Ovary (tissue), 9 donors: ENCODE results near the gene GLRA1. TPM values are rescaled to one million over a fixed set of nuclear protein-coding genes. Genes with fewer than 3 reads are reported as not detected.

Source experiments
- DNase-seq, 5 donors: peaks; one replicate each; pipeline ENCODE4 v3.0.0-alpha.2; 2019 to 2020
- H3K27ac ChIP-seq, 2 donors: fragments of 200-600 bp; one replicate each; pipeline versions ENCODE4 v1.5.1 to v1.8.0; 2019 to 2022
- H3K27me3 ChIP-seq: fragments of 200-600 bp; one replicate; pipeline ENCODE4 v1.8.0; 2022
- H3K36me3 ChIP-seq: fragments of 200-600 bp; sonication (generic); one replicate; pipeline ENCODE4 v1.5.1; 2019
- H3K4me1 ChIP-seq: one replicate; pipeline ENCODE4 v1.8.1; 2013; ENCODE audit warnings: mild to moderate bottlenecking, moderate library complexity; ENCODE audit not compliant: insufficient read depth
- H3K4me3 ChIP-seq: fragments of 200-600 bp; sonication (generic); one replicate; pipeline ENCODE4 v1.5.1; 2017
- H3K9me3 ChIP-seq, 2 donors: fragments of 200-600 bp in 1 of 2; sonication (generic) in 1 of 2; one replicate each; pipeline versions ENCODE4 v1.5.1 to v1.8.1; 2013 to 2019; ENCODE audit warnings: mild to moderate bottlenecking in 1 of 2, moderate library complexity in 1 of 2
- EP300 ChIP-seq: sonication (generic); formaldehyde crosslinking; IDR thresholded peaks from one replicate; pipeline ENCODE4 v1.6.1; 2017; ENCODE audit warnings: antibody characterized with exemption
- POLR2A ChIP-seq: fragments of 450-650 bp; IDR thresholded peaks from one replicate; pipeline ENCODE4 v1.6.1; 2017; ENCODE audit warnings: antibody characterized with exemption, mild to moderate bottlenecking, moderate library complexity
- WGBS, 3 donors: extraction: QIAGEN DNeasy Blood & Tissue Kit in 1 of 3; methylation state at CpG; one replicate each; pipeline versions ENCODE4 v1.1.5 to v1.1.7; 2013 to 2017; 5-methylcytosine and 5-hydroxymethylcytosine counted together
- intact Hi-C, 4 donors: fragments of 100-400 bp; cut with DNase I; formaldehyde crosslinking; loops; one replicate each; pipeline versions ENCODE4 v1.11.0 to v1.15.1; 2022 to 2023
- polyA plus RNA-seq, 2 donors: library from polyadenylated mRNA; stranded (reverse); fragments of 200-250 nt in 1 of 2; fragments of 350-450 nt in 1 of 2; fragmentation: Illumina TruSeq in 1 of 2; extraction: RNeasy Lipid Tissue Mini Kit (QIAGEN cat#74804) in 1 of 2; gene quantifications; one replicate each; pipeline ENCODE4 v1.2.3, GENCODE V29; 2013 to 2014
- small RNA-seq: library from RNA; depleted of rRNA; stranded (forward); fragments of <200 nt; gene quantifications from one replicate; pipeline ENCODE3, GENCODE V24; 2016
- total RNA-seq, 7 donors: library from RNA; depleted of rRNA in 2 of 7; stranded (reverse); fragments of >200 nt in 2 of 7; fragmentation: NEBNext Ultra II Directional in 3 of 7; extraction: Animal tissue kit (Norgen Biotek cat#: 25700) in 3 of 7; gene quantifications; one replicate each; pipeline versions ENCODE4 v1.1.0 to v1.2.4, GENCODE V29; 2016 to 2023
- TF ChIP-seq, protein P1 (sequence below), 3 donors: fragments of 450-650 bp in 2 of 3; fragments of 200-600 bp in 1 of 3; IDR thresholded peaks; one replicate each; pipeline versions ENCODE4 v1.5.1 to v1.8.0; 2016 to 2022; ENCODE audit warnings: antibody characterized with exemption in 3 of 3, mild to moderate bottlenecking in 1 of 3
- donor health status: DM: no; HTN: no; CAD: no; lungs with moderate emphysema.
- donor health status: DM: no; HTN: no; CAD: no.
- donor health status: Bipolar disorder and iron deficiency.
- donor health status: DM: yes; HTN: yes; CAD: no.
- donor health status: DM: no; HTN: no; CAD: no.
- donor health status: DM: yes; HTN: yes; CAD: no.

GLRA1 gene
- total and polyA plus RNA-seq, 9 donors, result not detected

DNA sequence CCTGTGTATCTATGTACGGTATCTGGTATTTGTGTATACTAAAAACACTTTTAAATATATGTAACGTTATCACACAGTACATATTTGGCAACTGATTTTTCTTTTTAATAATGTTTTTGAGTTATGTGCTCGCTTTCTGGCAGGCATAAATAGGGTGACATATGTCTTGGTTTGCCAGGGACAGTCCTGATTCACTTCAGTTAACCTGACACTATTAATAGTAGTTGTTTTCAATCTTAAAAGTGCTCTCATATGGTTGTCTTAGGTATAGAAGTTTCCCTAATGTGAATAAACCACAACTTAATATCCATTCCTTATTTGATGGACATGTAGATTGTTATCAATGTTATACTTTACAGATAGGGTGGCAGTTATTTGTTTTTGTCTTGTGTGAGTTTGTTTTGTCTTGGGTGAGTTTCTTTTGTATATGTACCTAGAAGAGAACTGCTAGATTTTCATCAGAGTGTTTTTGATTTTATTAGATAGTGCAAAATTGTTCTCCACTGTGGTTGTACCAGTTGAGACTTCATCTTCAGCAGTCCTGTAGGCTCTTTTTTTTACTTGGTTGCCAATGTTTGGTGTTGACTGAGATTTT, 145.0 kb downstream of the GLRA1 start:
- no peak for TF ChIP-seq EP300
- TF ChIP-seq, protein P1, sequence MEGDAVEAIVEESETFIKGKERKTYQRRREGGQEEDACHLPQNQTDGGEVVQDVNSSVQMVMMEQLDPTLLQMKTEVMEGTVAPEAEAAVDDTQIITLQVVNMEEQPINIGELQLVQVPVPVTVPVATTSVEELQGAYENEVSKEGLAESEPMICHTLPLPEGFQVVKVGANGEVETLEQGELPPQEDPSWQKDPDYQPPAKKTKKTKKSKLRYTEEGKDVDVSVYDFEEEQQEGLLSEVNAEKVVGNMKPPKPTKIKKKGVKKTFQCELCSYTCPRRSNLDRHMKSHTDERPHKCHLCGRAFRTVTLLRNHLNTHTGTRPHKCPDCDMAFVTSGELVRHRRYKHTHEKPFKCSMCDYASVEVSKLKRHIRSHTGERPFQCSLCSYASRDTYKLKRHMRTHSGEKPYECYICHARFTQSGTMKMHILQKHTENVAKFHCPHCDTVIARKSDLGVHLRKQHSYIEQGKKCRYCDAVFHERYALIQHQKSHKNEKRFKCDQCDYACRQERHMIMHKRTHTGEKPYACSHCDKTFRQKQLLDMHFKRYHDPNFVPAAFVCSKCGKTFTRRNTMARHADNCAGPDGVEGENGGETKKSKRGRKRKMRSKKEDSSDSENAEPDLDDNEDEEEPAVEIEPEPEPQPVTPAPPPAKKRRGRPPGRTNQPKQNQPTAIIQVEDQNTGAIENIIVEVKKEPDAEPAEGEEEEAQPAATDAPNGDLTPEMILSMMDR (IDR thresholded peaks at IDR 0.05), result no peak
- TF ChIP-seq POLR2A, result no peak
- 64 to 81% (median 80%) methylated on average over 3 of the region's 3 CpGs for WGBS, 3 donors
- H3K4me1 ChIP-seq, result peaks cover 13% of the 10 kb centered on the region

DNA sequence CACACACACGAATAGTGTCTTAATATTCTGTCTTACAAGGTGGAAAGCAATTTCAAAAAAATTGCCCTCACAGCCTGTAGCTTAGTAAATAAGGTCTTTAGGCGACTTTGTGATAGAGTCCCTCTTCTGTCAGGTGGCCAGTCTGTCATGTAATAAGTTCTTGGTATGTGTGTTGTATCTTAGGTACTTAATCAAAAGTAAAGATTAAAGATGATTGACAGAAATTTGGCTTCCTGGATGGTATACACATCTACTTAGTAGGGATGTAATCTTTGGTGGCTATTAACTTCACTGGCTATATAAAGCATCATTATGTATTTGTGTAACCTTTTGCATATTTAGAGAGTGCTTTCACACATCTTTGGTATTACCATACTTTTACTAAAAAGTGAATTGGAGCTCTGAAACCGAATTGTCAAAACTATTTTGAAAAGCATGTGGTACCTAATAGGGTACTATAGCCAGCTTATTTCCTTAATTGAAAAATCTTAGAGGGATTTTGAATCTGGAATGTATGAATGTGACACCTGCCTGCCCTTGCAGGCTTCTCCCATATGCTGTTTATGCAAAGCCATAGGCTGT, 149.5 kb downstream of the GLRA1 start:
- peaks cover 10% of the 10 kb centered on the region for H3K4me1 ChIP-seq
- H3K36me3 ChIP-seq, result no peaks in the 10 kb centered on the region
- TF ChIP-seq EP300 (no peak), POLR2A (no peak)
- TF ChIP-seq, protein P1 (IDR thresholded peaks at IDR 0.05), result no peak
- 27 to 38% (median 33%) methylated on average over 3 of the region's 3 CpGs for WGBS, 3 donors
- no peaks in the 10 kb centered on the region for H3K9me3 ChIP-seq
- intact Hi-C loops, result no loop called here
- DNase-seq, result no peak
- H3K27ac ChIP-seq, result no peak overlapping the region
- H3K27me3 ChIP-seq, result no peaks in the 10 kb centered on the region
- H3K4me3 ChIP-seq, result no peak overlapping the region

More for the DNA sequence above, 145.0 kb downstream of the GLRA1 start:
- Histone ChIP-seq H3K4me3 (no peak overlapping the region), H3K27me3 (no peaks in the 10 kb centered on the region), H3K36me3 (no peaks in the 10 kb centered on the region), H3K9me3 (no peaks in the 10 kb centered on the region), H3K27ac (no peak overlapping the region)
- intact Hi-C loops, result no loop called here
- no peak for DNase-seq

DNA sequence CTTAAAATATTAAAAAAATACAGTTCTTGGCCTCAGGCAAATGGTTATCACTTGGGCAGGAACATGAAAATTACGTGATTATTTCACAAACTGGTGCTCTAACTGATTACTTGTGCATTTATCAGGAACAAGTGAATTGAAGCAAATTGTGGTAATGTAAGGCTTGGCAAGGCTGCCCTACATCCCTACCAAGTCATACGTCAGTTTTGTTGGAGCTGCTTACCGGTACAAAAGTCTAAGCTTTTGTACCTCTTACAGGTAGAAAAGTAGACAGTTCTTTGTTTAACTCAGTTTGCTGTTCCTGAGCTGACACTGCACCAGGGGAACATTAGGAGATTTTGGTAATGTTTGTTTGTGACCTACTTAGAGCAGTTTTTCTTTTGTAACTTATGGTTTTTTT, 150.7 kb downstream of the GLRA1 start:
- TF ChIP-seq POLR2A, result no peak
- no peak for TF ChIP-seq EP300
- TF ChIP-seq, protein P1 (IDR thresholded peaks at IDR 0.05), result no peak
- intact Hi-C loops, result no loop called here

DNA sequence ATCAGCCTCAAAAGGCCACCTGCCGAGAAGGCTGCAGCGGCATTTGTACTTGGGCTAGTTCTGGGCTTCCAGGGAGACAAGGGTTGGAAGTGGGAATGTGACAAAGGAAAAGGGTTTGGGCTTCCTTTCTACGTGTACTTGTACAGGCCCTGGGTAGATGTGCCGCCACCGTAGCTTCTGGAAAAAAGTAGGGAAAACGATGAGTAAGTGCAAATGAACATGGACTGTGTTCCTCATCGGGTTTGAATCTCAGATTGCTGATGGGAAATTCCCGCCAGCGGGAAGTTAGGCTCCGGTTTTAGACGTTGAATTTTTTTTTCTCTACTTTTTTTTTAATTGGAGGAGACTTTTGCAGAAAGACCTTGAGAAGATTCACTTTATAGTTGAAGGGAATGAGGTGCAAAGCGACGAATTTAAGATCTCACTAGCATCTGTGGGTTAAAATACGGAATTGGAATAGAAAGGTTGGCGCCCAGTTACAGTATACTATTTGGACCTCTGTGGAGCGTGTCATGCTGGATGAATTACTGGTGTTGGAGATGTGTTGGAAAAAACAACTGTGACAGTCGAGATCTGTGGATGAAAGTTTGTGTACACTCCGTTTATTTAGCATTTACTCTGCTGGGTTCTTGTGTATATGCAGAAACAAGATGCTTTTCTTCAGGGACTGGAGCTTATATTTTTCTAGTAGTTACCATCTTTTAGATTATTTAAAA, 151.6 kb downstream of the GLRA1 start:
- Histone ChIP-seq H3K9me3 (no peaks in the 10 kb centered on the region), H3K27me3 (no peaks in the 10 kb centered on the region), H3K4me3 (peak overlapping the region; percentile 92), H3K27ac (peak overlapping the region; percentile 58 to 100), H3K4me1 (peaks cover 9% of the 10 kb centered on the region), H3K36me3 (no peaks in the 10 kb centered on the region)
- TF ChIP-seq, protein P1 (IDR thresholded peaks at IDR 0.05), result no peak
- TF ChIP-seq EP300 (no peak), POLR2A (no peak)
- WGBS, 3 donors, result 1% methylated on average over 18 of the region's 18 CpGs
- intact Hi-C loops, result no loop called here
- no peak for DNase-seq

More for the DNA sequence above, 150.7 kb downstream of the GLRA1 start:
- Histone ChIP-seq H3K4me3 (peak overlapping the region; percentile 92), H3K27me3 (no peaks in the 10 kb centered on the region), H3K36me3 (no peaks in the 10 kb centered on the region), H3K27ac (no peak overlapping the region), H3K9me3 (no peaks in the 10 kb centered on the region), H3K4me1 (peaks cover 10% of the 10 kb centered on the region)
- DNase-seq, result no peak
- WGBS, 3 donors, result 1 to 5% (median 2%) methylated on average over 3 of the region's 3 CpGs

Small RNA genes lying within 50 kb of the gene (small RNA-seq; reads per million reads assigned to genes)
- not detected for gene RNA5SP198

Other genes starting within 250 kb of the GLRA1 start
- gene SPARC, start 237.9 kb downstream of the GLRA1 start, total RNA-seq, result 1,000 to 10,000 TPM in 1 of 7 donors, 100 to 1,000 TPM in 6; 220 to 1,059 (median 717) TPM
- gene SPARC, start 237.9 kb downstream of the GLRA1 start, polyA plus RNA-seq, result 1,000 to 10,000 TPM in 1 of 2 donors, 100 to 1,000 TPM in 1; 924 to 2,564 TPM
- gene ATOX1, start 166.2 kb downstream of the GLRA1 start, total RNA-seq, result 10 to 100 TPM; 23.0 to 86.6 (median 48.3) TPM
- 10 to 100 TPM; 72.8 to 73.1 TPM for gene ATOX1, start 166.2 kb downstream of the GLRA1 start, polyA plus RNA-seq
- 100 to 1,000 TPM in 5 of 7 donors, 10 to 100 TPM in 2; 70.2 to 224 (median 160) TPM for gene G3BP1, start 152.9 kb downstream of the GLRA1 start, total RNA-seq
- gene G3BP1, start 152.9 kb downstream of the GLRA1 start, polyA plus RNA-seq, result 10 to 100 TPM; 31.0 to 79.2 TPM